ENCODE results near the gene AP3S2. TPM values are rescaled to one million over a fixed set of nuclear protein-coding genes. Genes with fewer than 3 reads are reported as not detected.

Gene AP3S2
- total and polyA plus RNA-seq, 2 of the 13 experiments (the other 11 are each of a cell fraction or from before 2014, with no cell fraction given) = 17.6 to 44.4 TPM

DNA sequence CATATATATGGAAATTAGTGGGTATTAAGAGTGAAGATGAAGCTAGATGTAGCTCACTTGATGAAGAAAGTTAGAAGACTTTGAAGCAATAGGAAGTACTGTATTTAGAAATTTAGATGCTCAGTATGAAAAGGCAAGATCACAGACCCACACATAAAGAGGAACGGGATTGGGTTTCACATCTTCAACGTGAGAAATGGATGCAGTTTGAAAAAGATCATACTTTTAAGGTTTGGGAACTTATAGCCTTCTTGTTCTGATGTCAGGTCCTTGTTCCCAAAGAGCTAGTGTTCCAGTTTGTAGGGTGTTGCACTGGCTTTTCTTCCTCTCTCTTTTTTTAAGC is 16.7 kb downstream of the AP3S2 start (continued):
- TF ChIP-seq, protein P1, sequence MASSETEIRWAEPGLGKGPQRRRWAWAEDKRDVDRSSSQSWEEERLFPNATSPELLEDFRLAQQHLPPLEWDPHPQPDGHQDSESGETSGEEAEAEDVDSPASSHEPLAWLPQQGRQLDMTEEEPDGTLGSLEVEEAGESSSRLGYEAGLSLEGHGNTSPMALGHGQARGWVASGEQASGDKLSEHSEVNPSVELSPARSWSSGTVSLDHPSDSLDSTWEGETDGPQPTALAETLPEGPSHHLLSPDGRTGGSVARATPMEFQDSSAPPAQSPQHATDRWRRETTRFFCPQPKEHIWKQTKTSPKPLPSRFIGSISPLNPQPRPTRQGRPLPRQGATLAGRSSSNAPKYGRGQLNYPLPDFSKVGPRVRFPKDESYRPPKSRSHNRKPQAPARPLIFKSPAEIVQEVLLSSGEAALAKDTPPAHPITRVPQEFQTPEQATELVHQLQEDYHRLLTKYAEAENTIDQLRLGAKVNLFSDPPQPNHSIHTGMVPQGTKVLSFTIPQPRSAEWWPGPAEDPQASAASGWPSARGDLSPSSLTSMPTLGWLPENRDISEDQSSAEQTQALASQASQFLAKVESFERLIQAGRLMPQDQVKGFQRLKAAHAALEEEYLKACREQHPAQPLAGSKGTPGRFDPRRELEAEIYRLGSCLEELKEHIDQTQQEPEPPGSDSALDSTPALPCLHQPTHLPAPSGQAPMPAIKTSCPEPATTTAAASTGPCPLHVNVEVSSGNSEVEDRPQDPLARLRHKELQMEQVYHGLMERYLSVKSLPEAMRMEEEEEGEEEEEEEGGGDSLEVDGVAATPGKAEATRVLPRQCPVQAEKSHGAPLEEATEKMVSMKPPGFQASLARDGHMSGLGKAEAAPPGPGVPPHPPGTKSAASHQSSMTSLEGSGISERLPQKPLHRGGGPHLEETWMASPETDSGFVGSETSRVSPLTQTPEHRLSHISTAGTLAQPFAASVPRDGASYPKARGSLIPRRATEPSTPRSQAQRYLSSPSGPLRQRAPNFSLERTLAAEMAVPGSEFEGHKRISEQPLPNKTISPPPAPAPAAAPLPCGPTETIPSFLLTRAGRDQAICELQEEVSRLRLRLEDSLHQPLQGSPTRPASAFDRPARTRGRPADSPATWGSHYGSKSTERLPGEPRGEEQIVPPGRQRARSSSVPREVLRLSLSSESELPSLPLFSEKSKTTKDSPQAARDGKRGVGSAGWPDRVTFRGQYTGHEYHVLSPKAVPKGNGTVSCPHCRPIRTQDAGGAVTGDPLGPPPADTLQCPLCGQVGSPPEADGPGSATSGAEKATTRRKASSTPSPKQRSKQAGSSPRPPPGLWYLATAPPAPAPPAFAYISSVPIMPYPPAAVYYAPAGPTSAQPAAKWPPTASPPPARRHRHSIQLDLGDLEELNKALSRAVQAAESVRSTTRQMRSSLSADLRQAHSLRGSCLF (CRISPR knock-in tag; IDR thresholded peaks at IDR 0.05; ENCODE audit: borderline replicate concordance) = no peak
- no peak for TF ChIP-seq ZFP37 (CRISPR knock-in tag; IDR thresholded peaks at IDR 0.05; ENCODE audit: borderline replicate concordance)

DNA sequence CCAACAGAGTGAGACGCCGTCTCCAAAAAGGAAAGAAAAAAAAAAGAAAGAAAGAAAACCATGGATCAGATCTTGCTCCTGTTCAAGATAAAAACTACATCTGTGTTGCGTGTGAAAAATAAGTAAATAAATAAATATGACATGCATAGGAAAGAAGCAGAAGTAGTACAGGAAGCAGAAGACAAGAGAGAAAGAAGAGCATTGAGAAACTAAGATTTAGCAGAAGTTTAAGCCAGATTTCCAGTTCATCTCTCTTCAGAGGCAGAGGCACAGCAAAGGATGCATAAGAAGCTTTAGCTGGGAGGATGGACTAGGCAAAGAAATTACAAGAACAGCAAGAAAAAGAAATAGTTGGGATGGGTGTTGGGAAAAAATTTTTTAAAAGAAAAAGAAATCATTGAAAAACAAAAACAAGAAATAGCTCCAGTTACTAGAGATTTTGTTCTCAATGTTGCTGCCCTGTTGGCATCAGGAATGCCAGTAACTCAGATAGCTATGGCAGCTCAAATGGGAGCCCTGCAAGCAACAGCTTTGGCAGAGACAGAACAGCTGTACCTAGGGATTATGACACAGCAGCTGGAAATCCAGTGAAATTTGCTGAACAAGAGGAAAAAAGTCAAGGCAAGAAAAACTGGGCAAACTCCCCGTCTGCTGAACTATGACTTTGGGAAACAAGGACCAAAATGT is 17.3 kb downstream of the AP3S2 start:
- Histone ChIP-seq H3K9me3 (ENCODE audit: low read length) (no peaks in the 10 kb centered on the region), H3K4me1 (ENCODE audit: insufficient read depth, low read length) (no peaks in the 10 kb centered on the region), H3K4me2 (ENCODE audit: low read depth, low read length) (no peak overlapping the region), H3K9ac (ENCODE audit: insufficient read depth, low read depth, low read length) (no peak overlapping the region), H4K20me1 (ENCODE audit: insufficient read depth, low read length) (no peaks in the 10 kb centered on the region), H3K36me3 (replicated peaks in 1 of 2; ENCODE audit: control insufficient read depth in 1 of 2, insufficient read depth in 2 of 2, low read length in 2 of 2) (peaks cover 0 to 31% of the 10 kb centered on the region in 2 experiments; a peak in 2 of 5 replicates), H2AFZ (ENCODE audit: low read length) (no peak overlapping the region), H3K27me3 (ENCODE audit: control insufficient read depth in 1 of 2, insufficient read depth in 2 of 2, low read length in 2 of 2) (no peaks in the 10 kb centered on the region), H3K79me2 (ENCODE audit: insufficient read depth, low read length) (no peaks in the 10 kb centered on the region), H3K27ac (ENCODE audit: extremely low read length, insufficient read depth, low read length) (no peak overlapping the region), H3K4me3 (replicated peaks in 1 of 3; ENCODE audit: insufficient read depth in 1 of 3, low read depth in 2 of 3, low read length in 3 of 3) (no peak overlapping the region)
- TF ChIP-seq, protein P2, sequence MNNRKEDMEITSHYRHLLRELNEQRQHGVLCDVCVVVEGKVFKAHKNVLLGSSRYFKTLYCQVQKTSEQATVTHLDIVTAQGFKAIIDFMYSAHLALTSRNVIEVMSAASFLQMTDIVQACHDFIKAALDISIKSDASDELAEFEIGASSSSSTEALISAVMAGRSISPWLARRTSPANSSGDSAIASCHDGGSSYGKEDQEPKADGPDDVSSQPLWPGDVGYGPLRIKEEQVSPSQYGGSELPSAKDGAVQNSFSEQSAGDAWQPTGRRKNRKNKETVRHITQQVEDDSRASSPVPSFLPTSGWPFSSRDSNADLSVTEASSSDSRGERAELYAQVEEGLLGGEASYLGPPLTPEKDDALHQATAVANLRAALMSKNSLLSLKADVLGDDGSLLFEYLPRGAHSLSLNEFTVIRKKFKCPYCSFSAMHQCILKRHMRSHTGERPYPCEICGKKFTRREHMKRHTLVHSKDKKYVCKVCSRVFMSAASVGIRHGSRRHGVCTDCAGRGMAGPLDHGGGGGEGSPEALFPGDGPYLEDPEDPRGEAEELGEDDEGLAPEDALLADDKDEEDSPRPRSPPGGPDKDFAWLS (CRISPR knock-in tag; IDR thresholded peaks at IDR 0.05; ENCODE audit: borderline replicate concordance) = no peak
- TF ChIP-seq, protein P3, sequence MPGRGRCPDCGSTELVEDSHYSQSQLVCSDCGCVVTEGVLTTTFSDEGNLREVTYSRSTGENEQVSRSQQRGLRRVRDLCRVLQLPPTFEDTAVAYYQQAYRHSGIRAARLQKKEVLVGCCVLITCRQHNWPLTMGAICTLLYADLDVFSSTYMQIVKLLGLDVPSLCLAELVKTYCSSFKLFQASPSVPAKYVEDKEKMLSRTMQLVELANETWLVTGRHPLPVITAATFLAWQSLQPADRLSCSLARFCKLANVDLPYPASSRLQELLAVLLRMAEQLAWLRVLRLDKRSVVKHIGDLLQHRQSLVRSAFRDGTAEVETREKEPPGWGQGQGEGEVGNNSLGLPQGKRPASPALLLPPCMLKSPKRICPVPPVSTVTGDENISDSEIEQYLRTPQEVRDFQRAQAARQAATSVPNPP (CRISPR knock-in tag; IDR thresholded peaks at IDR 0.05) = no peak
- ATAC-seq (no peak), DNase-seq (ENCODE audit: low spot score) (no peak), FAIRE-seq (no peak)
- in situ Hi-C loops (cut with HindIII; ENCODE audit: extremely low pct_ligation_motif_present, low pct_unique_long_range_greater_than_20kb) = loop anchor here (5.0 kb wide), 1 partner anchor 119 kb away; no protein-coding TSS in a partner anchor
- CTCF ChIA-PET (ENCODE audit: low intra/inter-chr PET ratio, low total read pairs) = interaction anchor here (2.0 kb wide), 1 partner anchor 136 kb away, joined by 16 read pairs; no protein-coding TSS in a partner anchor
- POLR2A ChIA-PET = interaction anchor here (0.8 kb wide), 1 partner anchor 116 kb away, joined by 3 read pairs; no protein-coding TSS in a partner anchor
- intact Hi-C loops (cut with micrococcal nuclease; ENCODE audit: unreplicated experiment) = loop anchor here (5.0 kb wide), 1 partner anchor 69 kb away; no protein-coding TSS in a partner anchor
- BruUV-seq (replicated peaks) = no TSS peak
- WGBS (ENCODE audit: low lambda C conversion rate) = 96% methylated on average over 4 of the region's 4 CpGs

Measured in HepG2 (cell line).